Retinal pigment epithelial cell (primary cell): ENCODE data around the gene ZNF385B.

Experiments
- DNase-seq: peaks from one replicate; pipeline ENCODE4 v3.0.0-alpha.2; 2010; ENCODE audit warnings: low read depth
- H3K4me3 ChIP-seq: 2 replicates; pipeline ENCODE4 v1.5.1; 2011; ENCODE audit warnings: mild to moderate bottlenecking, low read length, control low read depth, moderate library complexity
- TF ChIP-seq, protein P1 (sequence below): conservative IDR thresholded peaks from 2 replicates; pipeline ENCODE4 v1.5.1; 2011; ENCODE audit warnings: low read depth, low read length, control low read depth, inconsistent platforms

The ZNF385B gene

GRCh38 chr2:179657068-179657595 is 204.3 kb downstream of the ZNF385B start:
- TF ChIP-seq, protein P1, sequence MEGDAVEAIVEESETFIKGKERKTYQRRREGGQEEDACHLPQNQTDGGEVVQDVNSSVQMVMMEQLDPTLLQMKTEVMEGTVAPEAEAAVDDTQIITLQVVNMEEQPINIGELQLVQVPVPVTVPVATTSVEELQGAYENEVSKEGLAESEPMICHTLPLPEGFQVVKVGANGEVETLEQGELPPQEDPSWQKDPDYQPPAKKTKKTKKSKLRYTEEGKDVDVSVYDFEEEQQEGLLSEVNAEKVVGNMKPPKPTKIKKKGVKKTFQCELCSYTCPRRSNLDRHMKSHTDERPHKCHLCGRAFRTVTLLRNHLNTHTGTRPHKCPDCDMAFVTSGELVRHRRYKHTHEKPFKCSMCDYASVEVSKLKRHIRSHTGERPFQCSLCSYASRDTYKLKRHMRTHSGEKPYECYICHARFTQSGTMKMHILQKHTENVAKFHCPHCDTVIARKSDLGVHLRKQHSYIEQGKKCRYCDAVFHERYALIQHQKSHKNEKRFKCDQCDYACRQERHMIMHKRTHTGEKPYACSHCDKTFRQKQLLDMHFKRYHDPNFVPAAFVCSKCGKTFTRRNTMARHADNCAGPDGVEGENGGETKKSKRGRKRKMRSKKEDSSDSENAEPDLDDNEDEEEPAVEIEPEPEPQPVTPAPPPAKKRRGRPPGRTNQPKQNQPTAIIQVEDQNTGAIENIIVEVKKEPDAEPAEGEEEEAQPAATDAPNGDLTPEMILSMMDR, result no peak
- DNase-seq, result no peak

GRCh38 chr2:179655627-179656026 is 205.8 kb downstream of the ZNF385B start:
- H3K4me3 ChIP-seq, result no peak overlapping the region
- TF ChIP-seq, protein P1, result no peak
- DNase-seq, result no peak

More at GRCh38 chr2:179657068-179657595, 204.3 kb downstream of the ZNF385B start:
- no peak overlapping the region for H3K4me3 ChIP-seq

DNA sequence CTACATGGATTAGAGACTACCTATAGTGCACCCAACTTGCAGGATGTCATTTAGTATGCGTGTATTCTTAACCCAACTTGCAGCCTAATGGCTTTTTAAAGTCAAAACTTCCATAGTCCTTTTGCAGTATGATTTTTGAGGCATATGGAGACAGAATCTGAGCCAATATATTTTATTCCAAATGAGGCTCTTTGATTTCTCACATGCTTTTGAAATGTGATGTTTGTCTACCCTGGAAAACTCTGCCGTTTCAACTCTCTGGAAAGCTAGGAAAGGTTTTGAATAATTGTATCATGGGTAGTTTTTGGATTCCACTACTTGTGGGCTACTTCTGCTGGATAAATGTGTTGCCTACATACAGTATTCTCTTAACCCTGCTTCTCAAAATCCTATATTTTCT is 206.6 kb downstream of the ZNF385B start:
- H3K4me3 ChIP-seq, result no peak overlapping the region
- DNase-seq, result no peak
- TF ChIP-seq, protein P1, result no peak

GRCh38 chr2:179652296-179652695 is 209.1 kb downstream of the ZNF385B start:
- DNase-seq, result no peak
- TF ChIP-seq, protein P1, result no peak
- H3K4me3 ChIP-seq, result no peak overlapping the region

DNA sequence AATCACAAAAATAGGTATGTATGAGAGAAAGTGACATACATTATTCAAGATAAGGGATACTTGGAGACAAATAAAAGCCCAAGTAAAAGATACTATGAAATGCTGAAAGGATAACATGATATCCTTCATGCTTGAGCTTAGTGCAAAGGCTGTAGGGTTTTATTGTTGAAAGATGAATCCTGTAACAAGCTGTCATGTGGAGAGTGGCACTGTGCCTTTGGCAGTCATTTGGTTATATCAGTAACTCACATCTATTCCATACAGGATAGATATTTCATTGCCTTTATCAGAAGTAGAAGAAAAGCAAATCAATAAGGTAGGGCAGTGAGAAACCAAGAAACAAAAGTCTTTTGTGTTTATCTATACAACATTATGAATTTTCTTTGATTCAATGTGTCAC is 211.0 kb downstream of the ZNF385B start:
- H3K4me3 ChIP-seq, result no peak overlapping the region
- DNase-seq, result no peak
- TF ChIP-seq, protein P1, result no peak

- no peak overlapping the region for H3K4me3 ChIP-seq
- no peak for DNase-seq
- TF ChIP-seq, protein P1, result no peak
Observed at GRCh38 chr2:179646862-179647587, 214.4 kb downstream of the ZNF385B start.
